ENCODE results near the gene ANGPTL4. TPM values are rescaled to one million over a fixed set of nuclear protein-coding genes. Genes with fewer than 3 reads are reported as not detected.

ANGPTL4 gene
- total RNA-seq, 2 donors from 2014 or later, result 29.9 to 99.1 TPM

DNA sequence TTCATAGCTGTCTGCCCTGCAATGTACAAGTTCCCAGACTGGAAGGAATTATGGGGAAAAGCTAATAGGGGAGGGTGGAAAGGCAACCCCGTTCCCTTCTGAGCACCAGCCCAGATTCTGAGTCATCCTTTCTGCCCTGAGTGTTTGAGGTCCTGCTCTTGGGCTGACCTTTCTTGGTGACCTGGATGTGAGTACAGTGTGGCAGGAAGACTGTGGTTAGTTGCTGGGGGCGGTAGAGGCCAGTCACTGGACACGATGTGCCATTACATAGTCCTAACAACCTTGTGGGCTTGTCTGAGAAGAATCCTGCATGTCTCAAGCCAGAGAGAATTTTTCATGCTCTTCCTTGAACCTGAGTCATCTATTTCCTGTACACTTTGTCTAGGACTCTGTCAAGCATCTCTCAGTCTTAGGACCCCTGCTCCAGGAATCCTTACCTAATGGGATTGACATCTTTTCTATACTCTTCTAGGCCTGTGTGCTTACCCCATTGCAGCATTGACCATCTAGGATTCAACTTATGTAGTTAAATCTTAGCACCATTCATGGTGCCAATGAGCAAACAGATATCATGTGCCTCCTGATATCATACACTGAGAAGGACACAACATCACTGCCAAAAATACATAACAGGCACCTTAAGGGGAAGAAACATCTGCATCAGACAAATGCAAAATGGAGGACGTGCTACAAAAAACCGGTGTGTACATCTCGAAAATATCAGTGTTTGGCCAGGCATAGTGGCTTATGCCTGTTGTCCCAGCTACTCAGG lies 8.1 kb upstream of the ANGPTL4 start:
- H3K36me3 ChIP-seq, result no peaks in the 10 kb centered on the region
- DNase-seq (ENCODE audit: low spot score) (peak; percentile 47), ATAC-seq (ENCODE audit: insufficient number of reproducible peaks, low FRiP score, low read depth) (peak; percentile 69)
- TF ChIP-seq, protein P1, sequence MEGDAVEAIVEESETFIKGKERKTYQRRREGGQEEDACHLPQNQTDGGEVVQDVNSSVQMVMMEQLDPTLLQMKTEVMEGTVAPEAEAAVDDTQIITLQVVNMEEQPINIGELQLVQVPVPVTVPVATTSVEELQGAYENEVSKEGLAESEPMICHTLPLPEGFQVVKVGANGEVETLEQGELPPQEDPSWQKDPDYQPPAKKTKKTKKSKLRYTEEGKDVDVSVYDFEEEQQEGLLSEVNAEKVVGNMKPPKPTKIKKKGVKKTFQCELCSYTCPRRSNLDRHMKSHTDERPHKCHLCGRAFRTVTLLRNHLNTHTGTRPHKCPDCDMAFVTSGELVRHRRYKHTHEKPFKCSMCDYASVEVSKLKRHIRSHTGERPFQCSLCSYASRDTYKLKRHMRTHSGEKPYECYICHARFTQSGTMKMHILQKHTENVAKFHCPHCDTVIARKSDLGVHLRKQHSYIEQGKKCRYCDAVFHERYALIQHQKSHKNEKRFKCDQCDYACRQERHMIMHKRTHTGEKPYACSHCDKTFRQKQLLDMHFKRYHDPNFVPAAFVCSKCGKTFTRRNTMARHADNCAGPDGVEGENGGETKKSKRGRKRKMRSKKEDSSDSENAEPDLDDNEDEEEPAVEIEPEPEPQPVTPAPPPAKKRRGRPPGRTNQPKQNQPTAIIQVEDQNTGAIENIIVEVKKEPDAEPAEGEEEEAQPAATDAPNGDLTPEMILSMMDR (IDR thresholded peaks at IDR 0.05), result no peak
- no peaks in the 10 kb centered on the region for H3K9me3 ChIP-seq
- peak overlapping the region; percentile 7 to 61 for H3K27ac ChIP-seq
- H3K4me3 ChIP-seq, result no peak overlapping the region
- H3K4me1 ChIP-seq (ENCODE audit: control insufficient read depth in 1 of 2, low read depth in 2 of 2), result peaks cover 8 to 41% of the 10 kb centered on the region in 2 donors
- no peaks in the 10 kb centered on the region for H3K27me3 ChIP-seq (replicated peaks; ENCODE audit: insufficient read depth)

- Histone ChIP-seq H3K4me3 (no peak overlapping the region), H3K27ac (no peak overlapping the region), H3K36me3 (no peaks in the 10 kb centered on the region), H3K27me3 (replicated peaks; ENCODE audit: insufficient read depth) (no peaks in the 10 kb centered on the region), H3K4me1 (ENCODE audit: control insufficient read depth in 1 of 2, low read depth in 2 of 2) (peaks cover 8 to 42% of the 10 kb centered on the region in 2 donors), H3K9me3 (no peaks in the 10 kb centered on the region)
- ATAC-seq (ENCODE audit: insufficient number of reproducible peaks, low FRiP score, low read depth) (no peak), DNase-seq (ENCODE audit: low spot score) (no peak)
- TF ChIP-seq, protein P1 (IDR thresholded peaks at IDR 0.05), result no peak
Measured at GRCh38 chr19:8357007-8357521, 6.9 kb upstream of the ANGPTL4 start.

DNA sequence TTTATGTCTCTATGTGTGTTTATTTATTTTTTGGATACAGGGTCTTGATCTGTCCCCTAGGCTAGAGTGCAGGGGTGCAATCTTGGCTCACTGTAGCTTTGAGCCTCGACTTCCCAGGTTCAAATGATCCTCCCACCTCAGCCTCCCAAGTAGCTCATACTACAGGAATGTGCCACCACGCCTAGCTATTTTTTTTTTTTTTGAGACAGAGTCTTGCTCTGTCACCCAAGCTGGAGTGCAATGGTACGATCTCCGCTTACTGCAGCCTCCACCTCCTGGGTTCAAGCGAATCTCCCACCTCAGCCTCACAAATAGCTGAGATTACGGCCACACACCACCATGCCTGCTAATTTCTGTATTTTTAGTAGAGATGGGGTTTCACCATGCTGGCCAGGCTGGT lies 5.0 kb upstream of the ANGPTL4 start:
- no peaks in the 10 kb centered on the region for H3K9me3 ChIP-seq
- H3K4me1 ChIP-seq (ENCODE audit: control insufficient read depth in 1 of 2, low read depth in 2 of 2), result peaks cover 9 to 40% of the 10 kb centered on the region in 2 donors
- no peak overlapping the region for H3K4me3 ChIP-seq
- no peak for ATAC-seq (ENCODE audit: insufficient number of reproducible peaks, low FRiP score, low read depth)
- H3K27me3 ChIP-seq (replicated peaks; ENCODE audit: insufficient read depth), result no peaks in the 10 kb centered on the region
- H3K36me3 ChIP-seq, result no peaks in the 10 kb centered on the region
- H3K27ac ChIP-seq, result no peak overlapping the region
- TF ChIP-seq, protein P1 (IDR thresholded peaks at IDR 0.05), result no peak
- no peak for DNase-seq (ENCODE audit: low spot score)

- ATAC-seq (ENCODE audit: insufficient number of reproducible peaks, low FRiP score, low read depth) (no peak), DNase-seq (ENCODE audit: low spot score) (no peak)
- TF ChIP-seq, protein P1 (IDR thresholded peaks at IDR 0.05), result no peak
- Histone ChIP-seq H3K4me1 (ENCODE audit: control insufficient read depth in 1 of 2, low read depth in 2 of 2) (peaks cover 5 to 29% of the 10 kb centered on the region in 2 donors), H3K27me3 (replicated peaks; ENCODE audit: insufficient read depth) (no peaks in the 10 kb centered on the region), H3K4me3 (no peak overlapping the region), H3K27ac (no peak overlapping the region), H3K36me3 (no peaks in the 10 kb centered on the region), H3K9me3 (no peaks in the 10 kb centered on the region)
Measured at GRCh38 chr19:8360196-8360595, 3.8 kb upstream of the ANGPTL4 start.

DNA sequence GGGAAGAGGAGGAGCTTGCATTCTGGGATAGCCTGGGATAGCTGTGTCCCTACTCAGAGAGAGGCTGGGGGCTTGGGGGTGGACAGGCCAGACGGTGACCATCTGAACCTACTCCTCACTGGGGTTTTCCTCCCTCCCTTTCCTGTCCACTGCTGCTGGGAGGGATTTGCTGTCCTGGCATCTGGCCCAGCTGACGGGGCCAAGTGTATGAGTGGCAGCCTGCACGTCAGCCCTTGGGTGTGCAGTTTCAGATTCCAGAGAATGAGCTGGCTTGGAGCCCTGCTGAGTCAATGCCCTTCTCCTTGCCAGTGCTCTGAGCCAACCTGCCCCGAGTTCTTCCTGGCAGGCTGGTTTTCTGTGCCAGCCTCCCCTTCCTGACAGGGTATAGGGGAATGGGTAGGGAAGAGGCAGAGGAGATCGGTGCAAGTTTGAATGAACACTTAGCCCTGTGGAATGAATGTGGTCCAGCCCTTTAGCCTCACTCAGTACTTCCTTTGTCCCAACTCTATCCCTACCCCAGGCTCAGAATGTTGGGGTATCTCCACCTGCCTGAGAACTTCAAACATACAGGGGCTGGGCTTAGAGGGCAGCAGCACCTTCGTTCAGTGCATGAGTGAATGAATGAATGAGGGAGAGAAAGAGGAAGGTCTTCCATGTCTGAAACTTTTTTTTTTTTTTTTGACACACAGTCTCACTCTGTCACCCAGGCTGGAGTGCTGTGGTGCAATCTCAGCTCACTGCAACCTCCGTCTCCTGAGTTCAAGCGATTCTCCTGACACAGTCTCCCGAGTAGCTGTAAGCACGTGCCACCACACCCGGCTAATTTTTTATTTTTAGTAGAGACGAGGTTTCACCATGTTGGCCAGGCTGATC lies 1.8 kb upstream of the ANGPTL4 start:
- TF ChIP-seq, protein P1 (IDR thresholded peaks at IDR 0.05), result no peak
- no peaks in the 10 kb centered on the region for H3K27me3 ChIP-seq (replicated peaks; ENCODE audit: insufficient read depth)
- H3K9me3 ChIP-seq, result no peaks in the 10 kb centered on the region
- peak overlapping the region; percentile 84 for H3K27ac ChIP-seq
- ATAC-seq (ENCODE audit: insufficient number of reproducible peaks, low FRiP score, low read depth), result peak; percentile 88
- DNase-seq (ENCODE audit: low spot score), result peak; percentile 94
- peaks cover 10 to 36% of the 10 kb centered on the region in 2 donors for H3K4me1 ChIP-seq (ENCODE audit: control insufficient read depth in 1 of 2, low read depth in 2 of 2)
- no peaks in the 10 kb centered on the region for H3K36me3 ChIP-seq
- H3K4me3 ChIP-seq, result peak overlapping the region; percentile 32
